GM19438 (cell line): ENCODE results near the gene AMBRA1.

ENCODE experiments used
- ATAC-seq: cut with Tn5 transposase; IDR thresholded peaks from one replicate; pipeline ENCODE4 v1.9.1; 2021; ENCODE audit warnings: low read depth; ENCODE audit not compliant: unreplicated experiment

Gene AMBRA1

GRCh38 chr11:46617134-46617971, 23.5 kb upstream of the AMBRA1 start, which contains the start of the genes ATG13 and HARBI1:
Gene ATG13 (plus strand): TSS chr11:46617553. CDS start chr11:46644292, 26,739 bp downstream.
Gene HARBI1 (minus strand): TSS chr11:46617227. CDS start chr11:46616237, 990 bp downstream.
- peak; percentile 91 for ATAC-seq

- no peak for ATAC-seq
Observed at GRCh38 chr11:46616551-46617133, 22.8 kb upstream of the AMBRA1 start.

GRCh38 chr11:46615756-46616155, 21.9 kb upstream of the AMBRA1 start:
- no peak for ATAC-seq

GRCh38 chr11:46612326-46612725, 18.5 kb upstream of the AMBRA1 start:
- ATAC-seq, result no peak

- no peak for ATAC-seq
Observed at GRCh38 chr11:46611526-46612304, 17.9 kb upstream of the AMBRA1 start.

GRCh38 chr11:46609386-46609785, 15.6 kb upstream of the AMBRA1 start:
- no peak for ATAC-seq

GRCh38 chr11:46607516-46607915, 13.7 kb upstream of the AMBRA1 start:
- ATAC-seq, result no peak

- no peak for ATAC-seq
Observed at GRCh38 chr11:46604796-46605195, 11.0 kb upstream of the AMBRA1 start.

- ATAC-seq, result no peak
Observed at GRCh38 chr11:46603704-46604308, 10.0 kb upstream of the AMBRA1 start.

GRCh38 chr11:46601129-46601528, 7.3 kb upstream of the AMBRA1 start:
- ATAC-seq, result no peak

GRCh38 chr11:46600194-46600960, 6.6 kb upstream of the AMBRA1 start:
- no peak for ATAC-seq

GRCh38 chr11:46599340-46600193, 5.7 kb upstream of the AMBRA1 start:
- no peak for ATAC-seq

- ATAC-seq, result no peak
Observed at GRCh38 chr11:46597609-46598219, 3.9 kb upstream of the AMBRA1 start.

GRCh38 chr11:46597155-46597554, 3.3 kb upstream of the AMBRA1 start:
- ATAC-seq, result no peak

GRCh38 chr11:46594785-46595184, 962 bp upstream of the AMBRA1 start:
- ATAC-seq, result no peak

- ATAC-seq, result no peak
Observed at GRCh38 chr11:46594374-46594700, 514 bp upstream of the AMBRA1 start.

- ATAC-seq, result no peak
Observed at GRCh38 chr11:46590740-46591605, 2.9 kb downstream of the AMBRA1 start.

- ATAC-seq, result no peak
Observed at GRCh38 chr11:46588915-46589314, 4.9 kb downstream of the AMBRA1 start.
